ENCODE data around the gene MAPKBP1. TPM values are rescaled to one million over a fixed set of nuclear protein-coding genes. Genes with fewer than 3 reads are reported as not detected.

The MAPKBP1 gene
- total RNA-seq, 1 experiment from 2014 or later, result 14.5 TPM

DNA sequence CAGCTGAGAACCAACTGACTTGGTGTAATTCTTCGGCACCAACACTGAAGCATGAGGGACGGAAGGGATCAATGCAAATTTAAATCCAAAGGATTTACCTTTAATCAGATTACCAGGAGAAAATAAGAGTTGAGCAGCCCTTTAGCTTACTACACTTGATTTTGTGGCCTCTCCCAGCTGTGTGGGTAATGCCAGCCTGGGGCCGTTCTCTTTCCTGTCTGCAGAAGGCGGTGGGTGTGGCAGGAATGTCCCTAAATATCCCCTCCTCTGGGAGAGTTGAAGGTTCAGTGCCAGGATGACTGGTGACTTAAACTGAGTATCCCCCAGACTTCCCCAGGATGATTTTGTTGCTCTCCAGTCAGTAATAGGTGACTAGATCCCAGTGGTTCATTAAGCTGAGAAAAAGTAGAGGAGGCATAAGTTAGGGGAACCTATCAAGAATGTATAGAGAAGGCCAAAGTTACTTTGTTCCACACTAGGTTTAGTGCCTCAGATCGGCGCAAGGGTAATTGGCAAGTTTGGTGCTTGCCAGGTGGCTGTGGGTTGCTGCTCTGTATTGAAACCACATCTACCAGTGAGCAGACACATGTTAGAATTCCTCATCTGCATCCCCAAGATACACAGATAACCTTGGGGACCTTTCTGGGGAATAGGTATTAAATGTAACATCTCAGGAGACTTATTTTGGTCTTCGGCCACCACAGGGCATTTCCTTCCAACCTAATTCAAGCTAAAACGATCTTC, 23.1 kb downstream of the MAPKBP1 start (continued):
- no peak for TF ChIP-seq ZNF232 (CRISPR knock-in tag; IDR thresholded peaks at IDR 0.05)

DNA sequence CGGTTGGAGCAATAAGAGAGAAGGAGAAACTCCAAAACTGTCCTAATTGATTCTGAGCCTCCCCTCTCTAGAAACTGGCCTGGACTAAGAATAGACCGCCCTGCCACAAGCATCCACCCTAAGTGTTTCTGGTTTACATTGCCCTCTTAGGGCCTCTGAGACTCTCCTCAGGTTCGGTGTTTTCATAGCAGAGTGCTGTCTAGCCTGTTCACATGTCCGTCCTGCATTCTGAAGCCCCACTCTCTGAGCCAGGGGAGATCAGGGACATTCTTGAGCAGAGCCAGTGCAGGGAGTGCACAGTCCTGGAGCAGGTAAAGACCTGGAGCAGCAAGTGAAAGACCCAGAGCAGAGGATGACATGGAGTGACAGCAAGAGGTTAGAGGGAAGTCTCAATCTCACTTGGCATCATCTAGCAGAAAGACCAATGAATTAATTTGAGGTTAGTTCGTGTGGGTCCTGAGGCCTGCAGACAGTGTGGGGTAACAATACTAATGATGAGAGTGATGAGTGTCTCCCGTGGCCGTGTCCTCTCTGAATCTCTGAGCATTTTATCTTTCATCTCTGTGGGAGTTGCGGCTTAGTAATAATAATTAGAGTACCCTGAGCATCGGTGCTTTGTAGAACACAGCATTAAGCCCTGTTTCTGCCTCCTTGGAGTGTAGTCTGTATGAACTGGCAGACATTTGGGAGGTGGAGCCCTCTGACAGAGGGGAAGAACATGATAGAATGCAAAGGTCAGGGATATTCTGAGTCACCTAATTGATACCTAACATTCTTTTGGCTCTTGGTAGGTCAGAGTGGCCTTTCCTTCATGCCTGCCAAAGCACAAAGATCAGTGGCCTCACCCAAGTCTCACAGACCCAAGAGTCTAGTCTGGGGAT, 24.6 kb downstream of the MAPKBP1 start:
- Mint-ChIP-seq H3K9me3 (no peaks in the 10 kb centered on the region), H3K27me3 (ENCODE audit: low read depth) (no peaks in the 10 kb centered on the region), H3K4me3 (no peak overlapping the region), H3K36me3 (no peaks in the 10 kb centered on the region), H3K27ac (no peak overlapping the region), H3K4me1 (0 out of 2 replicates have a peak, but pooled peaks cover 3% of the 10 kb centered on the region)
- CTCF ChIA-PET, result interaction anchor here (1.0 kb wide), 1 partner anchor 25 kb away, joined by 6 read pairs; the partner anchor contains the start of gene MAPKBP1
- no peak for DNase-seq (ENCODE audit: low spot score)
- POLR2A ChIA-PET, result no interaction called here
- ATAC-seq, result no peak
- TF ChIP-seq RELA (CRISPR knock-in tag; IDR thresholded peaks at IDR 0.05; ENCODE audit: borderline replicate concordance) (no peak), ZNF263 (CRISPR knock-in tag; IDR thresholded peaks at IDR 0.05; ENCODE audit: low read depth) (no peak), SMAD3 (CRISPR knock-in tag; IDR thresholded peaks at IDR 0.05; ENCODE audit: borderline replicate concordance) (no peak), PRRX2 (CRISPR knock-in tag; IDR thresholded peaks at IDR 0.05) (no peak)
- TF ChIP-seq, protein P1, sequence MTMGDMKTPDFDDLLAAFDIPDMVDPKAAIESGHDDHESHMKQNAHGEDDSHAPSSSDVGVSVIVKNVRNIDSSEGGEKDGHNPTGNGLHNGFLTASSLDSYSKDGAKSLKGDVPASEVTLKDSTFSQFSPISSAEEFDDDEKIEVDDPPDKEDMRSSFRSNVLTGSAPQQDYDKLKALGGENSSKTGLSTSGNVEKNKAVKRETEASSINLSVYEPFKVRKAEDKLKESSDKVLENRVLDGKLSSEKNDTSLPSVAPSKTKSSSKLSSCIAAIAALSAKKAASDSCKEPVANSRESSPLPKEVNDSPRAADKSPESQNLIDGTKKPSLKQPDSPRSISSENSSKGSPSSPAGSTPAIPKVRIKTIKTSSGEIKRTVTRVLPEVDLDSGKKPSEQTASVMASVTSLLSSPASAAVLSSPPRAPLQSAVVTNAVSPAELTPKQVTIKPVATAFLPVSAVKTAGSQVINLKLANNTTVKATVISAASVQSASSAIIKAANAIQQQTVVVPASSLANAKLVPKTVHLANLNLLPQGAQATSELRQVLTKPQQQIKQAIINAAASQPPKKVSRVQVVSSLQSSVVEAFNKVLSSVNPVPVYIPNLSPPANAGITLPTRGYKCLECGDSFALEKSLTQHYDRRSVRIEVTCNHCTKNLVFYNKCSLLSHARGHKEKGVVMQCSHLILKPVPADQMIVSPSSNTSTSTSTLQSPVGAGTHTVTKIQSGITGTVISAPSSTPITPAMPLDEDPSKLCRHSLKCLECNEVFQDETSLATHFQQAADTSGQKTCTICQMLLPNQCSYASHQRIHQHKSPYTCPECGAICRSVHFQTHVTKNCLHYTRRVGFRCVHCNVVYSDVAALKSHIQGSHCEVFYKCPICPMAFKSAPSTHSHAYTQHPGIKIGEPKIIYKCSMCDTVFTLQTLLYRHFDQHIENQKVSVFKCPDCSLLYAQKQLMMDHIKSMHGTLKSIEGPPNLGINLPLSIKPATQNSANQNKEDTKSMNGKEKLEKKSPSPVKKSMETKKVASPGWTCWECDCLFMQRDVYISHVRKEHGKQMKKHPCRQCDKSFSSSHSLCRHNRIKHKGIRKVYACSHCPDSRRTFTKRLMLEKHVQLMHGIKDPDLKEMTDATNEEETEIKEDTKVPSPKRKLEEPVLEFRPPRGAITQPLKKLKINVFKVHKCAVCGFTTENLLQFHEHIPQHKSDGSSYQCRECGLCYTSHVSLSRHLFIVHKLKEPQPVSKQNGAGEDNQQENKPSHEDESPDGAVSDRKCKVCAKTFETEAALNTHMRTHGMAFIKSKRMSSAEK (CRISPR knock-in tag; IDR thresholded peaks at IDR 0.05; ENCODE audit: borderline replicate concordance), result no peak
- TF ChIP-seq, protein P2, sequence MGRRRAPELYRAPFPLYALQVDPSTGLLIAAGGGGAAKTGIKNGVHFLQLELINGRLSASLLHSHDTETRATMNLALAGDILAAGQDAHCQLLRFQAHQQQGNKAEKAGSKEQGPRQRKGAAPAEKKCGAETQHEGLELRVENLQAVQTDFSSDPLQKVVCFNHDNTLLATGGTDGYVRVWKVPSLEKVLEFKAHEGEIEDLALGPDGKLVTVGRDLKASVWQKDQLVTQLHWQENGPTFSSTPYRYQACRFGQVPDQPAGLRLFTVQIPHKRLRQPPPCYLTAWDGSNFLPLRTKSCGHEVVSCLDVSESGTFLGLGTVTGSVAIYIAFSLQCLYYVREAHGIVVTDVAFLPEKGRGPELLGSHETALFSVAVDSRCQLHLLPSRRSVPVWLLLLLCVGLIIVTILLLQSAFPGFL (CRISPR knock-in tag; IDR thresholded peaks at IDR 0.05; ENCODE audit: borderline replicate concordance), result no peak
- TF ChIP-seq, protein P3, sequence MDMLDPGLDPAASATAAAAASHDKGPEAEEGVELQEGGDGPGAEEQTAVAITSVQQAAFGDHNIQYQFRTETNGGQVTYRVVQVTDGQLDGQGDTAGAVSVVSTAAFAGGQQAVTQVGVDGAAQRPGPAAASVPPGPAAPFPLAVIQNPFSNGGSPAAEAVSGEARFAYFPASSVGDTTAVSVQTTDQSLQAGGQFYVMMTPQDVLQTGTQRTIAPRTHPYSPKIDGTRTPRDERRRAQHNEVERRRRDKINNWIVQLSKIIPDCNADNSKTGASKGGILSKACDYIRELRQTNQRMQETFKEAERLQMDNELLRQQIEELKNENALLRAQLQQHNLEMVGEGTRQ (CRISPR knock-in tag; IDR thresholded peaks at IDR 0.05), result no peak

DNA sequence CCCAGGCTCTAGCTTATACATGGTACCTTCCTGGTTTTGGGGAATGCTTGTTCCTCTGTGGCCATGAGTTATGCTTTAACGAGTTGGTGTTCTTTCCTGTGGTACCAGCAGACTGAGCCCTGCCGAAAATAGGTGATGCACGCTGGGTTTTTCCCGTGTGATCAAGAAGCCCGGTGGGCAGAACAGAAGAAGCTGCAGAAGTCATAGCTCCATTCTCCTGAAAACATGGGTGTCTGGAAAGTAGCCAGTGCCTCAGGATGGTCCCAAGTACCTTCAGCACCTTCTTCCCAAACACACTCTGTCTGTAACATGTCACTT, 25.2 kb downstream of the MAPKBP1 start:
- Mint-ChIP-seq H3K9me3 (no peaks in the 10 kb centered on the region), H3K27ac (no peak overlapping the region), H3K4me1 (0 out of 2 replicates have a peak, but pooled peaks cover 3% of the 10 kb centered on the region), H3K4me3 (no peak overlapping the region), H3K36me3 (no peaks in the 10 kb centered on the region), H3K27me3 (ENCODE audit: low read depth) (no peaks in the 10 kb centered on the region)
- ChIA-PET POLR2A (no interaction called here), CTCF (interaction anchor here (1.0 kb wide), 1 partner anchor 26 kb away, joined by 6 read pairs; the partner anchor contains the start of gene MAPKBP1)
- no peak for ATAC-seq
- no peak for DNase-seq (ENCODE audit: low spot score)
- TF ChIP-seq TCF7 (CRISPR knock-in tag; IDR thresholded peaks at IDR 0.05; ENCODE audit: low read depth) (no peak), ZNF416 (CRISPR knock-in tag; IDR thresholded peaks at IDR 0.05) (no peak), GTF2I (CRISPR knock-in tag; conservative IDR thresholded peaks at IDR 0.05) (no peak)
- TF ChIP-seq, protein P4, sequence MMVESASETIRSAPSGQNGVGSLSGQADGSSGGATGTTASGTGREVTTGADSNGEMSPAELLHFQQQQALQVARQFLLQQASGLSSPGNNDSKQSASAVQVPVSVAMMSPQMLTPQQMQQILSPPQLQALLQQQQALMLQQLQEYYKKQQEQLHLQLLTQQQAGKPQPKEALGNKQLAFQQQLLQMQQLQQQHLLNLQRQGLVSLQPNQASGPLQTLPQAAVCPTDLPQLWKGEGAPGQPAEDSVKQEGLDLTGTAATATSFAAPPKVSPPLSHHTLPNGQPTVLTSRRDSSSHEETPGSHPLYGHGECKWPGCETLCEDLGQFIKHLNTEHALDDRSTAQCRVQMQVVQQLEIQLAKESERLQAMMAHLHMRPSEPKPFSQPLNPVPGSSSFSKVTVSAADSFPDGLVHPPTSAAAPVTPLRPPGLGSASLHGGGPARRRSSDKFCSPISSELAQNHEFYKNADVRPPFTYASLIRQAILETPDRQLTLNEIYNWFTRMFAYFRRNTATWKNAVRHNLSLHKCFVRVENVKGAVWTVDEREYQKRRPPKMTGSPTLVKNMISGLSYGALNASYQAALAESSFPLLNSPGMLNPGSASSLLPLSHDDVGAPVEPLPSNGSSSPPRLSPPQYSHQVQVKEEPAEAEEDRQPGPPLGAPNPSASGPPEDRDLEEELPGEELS (CRISPR knock-in tag; IDR thresholded peaks at IDR 0.05), result no peak
- TF ChIP-seq, protein P5, sequence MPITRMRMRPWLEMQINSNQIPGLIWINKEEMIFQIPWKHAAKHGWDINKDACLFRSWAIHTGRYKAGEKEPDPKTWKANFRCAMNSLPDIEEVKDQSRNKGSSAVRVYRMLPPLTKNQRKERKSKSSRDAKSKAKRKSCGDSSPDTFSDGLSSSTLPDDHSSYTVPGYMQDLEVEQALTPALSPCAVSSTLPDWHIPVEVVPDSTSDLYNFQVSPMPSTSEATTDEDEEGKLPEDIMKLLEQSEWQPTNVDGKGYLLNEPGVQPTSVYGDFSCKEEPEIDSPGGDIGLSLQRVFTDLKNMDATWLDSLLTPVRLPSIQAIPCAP (CRISPR knock-in tag; IDR thresholded peaks at IDR 0.05), result no peak
- TF ChIP-seq, protein P6, sequence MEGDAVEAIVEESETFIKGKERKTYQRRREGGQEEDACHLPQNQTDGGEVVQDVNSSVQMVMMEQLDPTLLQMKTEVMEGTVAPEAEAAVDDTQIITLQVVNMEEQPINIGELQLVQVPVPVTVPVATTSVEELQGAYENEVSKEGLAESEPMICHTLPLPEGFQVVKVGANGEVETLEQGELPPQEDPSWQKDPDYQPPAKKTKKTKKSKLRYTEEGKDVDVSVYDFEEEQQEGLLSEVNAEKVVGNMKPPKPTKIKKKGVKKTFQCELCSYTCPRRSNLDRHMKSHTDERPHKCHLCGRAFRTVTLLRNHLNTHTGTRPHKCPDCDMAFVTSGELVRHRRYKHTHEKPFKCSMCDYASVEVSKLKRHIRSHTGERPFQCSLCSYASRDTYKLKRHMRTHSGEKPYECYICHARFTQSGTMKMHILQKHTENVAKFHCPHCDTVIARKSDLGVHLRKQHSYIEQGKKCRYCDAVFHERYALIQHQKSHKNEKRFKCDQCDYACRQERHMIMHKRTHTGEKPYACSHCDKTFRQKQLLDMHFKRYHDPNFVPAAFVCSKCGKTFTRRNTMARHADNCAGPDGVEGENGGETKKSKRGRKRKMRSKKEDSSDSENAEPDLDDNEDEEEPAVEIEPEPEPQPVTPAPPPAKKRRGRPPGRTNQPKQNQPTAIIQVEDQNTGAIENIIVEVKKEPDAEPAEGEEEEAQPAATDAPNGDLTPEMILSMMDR (IDR thresholded peaks at IDR 0.05), result no peak
- TF ChIP-seq, protein P7, sequence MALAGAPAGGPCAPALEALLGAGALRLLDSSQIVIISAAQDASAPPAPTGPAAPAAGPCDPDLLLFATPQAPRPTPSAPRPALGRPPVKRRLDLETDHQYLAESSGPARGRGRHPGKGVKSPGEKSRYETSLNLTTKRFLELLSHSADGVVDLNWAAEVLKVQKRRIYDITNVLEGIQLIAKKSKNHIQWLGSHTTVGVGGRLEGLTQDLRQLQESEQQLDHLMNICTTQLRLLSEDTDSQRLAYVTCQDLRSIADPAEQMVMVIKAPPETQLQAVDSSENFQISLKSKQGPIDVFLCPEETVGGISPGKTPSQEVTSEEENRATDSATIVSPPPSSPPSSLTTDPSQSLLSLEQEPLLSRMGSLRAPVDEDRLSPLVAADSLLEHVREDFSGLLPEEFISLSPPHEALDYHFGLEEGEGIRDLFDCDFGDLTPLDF (CRISPR knock-in tag; IDR thresholded peaks at IDR 0.05), result no peak
- TF ChIP-seq, protein P3 (CRISPR knock-in tag; IDR thresholded peaks at IDR 0.05), result no peak
- TF ChIP-seq, protein P8, sequence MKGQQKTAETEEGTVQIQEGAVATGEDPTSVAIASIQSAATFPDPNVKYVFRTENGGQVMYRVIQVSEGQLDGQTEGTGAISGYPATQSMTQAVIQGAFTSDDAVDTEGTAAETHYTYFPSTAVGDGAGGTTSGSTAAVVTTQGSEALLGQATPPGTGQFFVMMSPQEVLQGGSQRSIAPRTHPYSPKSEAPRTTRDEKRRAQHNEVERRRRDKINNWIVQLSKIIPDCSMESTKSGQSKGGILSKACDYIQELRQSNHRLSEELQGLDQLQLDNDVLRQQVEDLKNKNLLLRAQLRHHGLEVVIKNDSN (CRISPR knock-in tag; IDR thresholded peaks at IDR 0.05), result no peak

Measured in WTC11 (cell line).